Skeletal muscle tissue (tissue), 4 donors: ENCODE measurements around the gene MAP3K2. TPM values are rescaled to one million over a fixed set of nuclear protein-coding genes. Genes with fewer than 3 reads are reported as not detected.
A peak's percentile ranks its signal among the peaks of the same experiment; 100 is the strongest.

Experiments used
- H3K27ac ChIP-seq: one replicate; pipeline ENCODE4 v1.7.0; 2013; ENCODE audit warnings: mild to moderate bottlenecking, low read depth, low read length, inconsistent platforms
- H3K27me3 ChIP-seq, 3 donors: one replicate each; pipeline ENCODE4 v1.7.0; 2013; ENCODE audit warnings: low read length in 3 of 3; ENCODE audit not compliant: control insufficient read depth in 3 of 3, insufficient read depth in 3 of 3
- H3K36me3 ChIP-seq, 3 donors: one replicate each; pipeline ENCODE4 v1.7.0; 2013; ENCODE audit warnings: low read length in 3 of 3; ENCODE audit not compliant: control insufficient read depth in 3 of 3, insufficient read depth in 3 of 3
- H3K4me1 ChIP-seq, 3 donors: one replicate each; pipeline ENCODE4 v1.7.0; 2013; ENCODE audit warnings: low read length in 3 of 3, mild to moderate bottlenecking in 3 of 3; ENCODE audit not compliant: control insufficient read depth in 3 of 3, insufficient read depth in 3 of 3
- H3K4me3 ChIP-seq, 3 donors: one replicate each; pipeline ENCODE4 v1.7.0; 2013; ENCODE audit warnings: low read length in 3 of 3
- H3K9ac ChIP-seq, 3 donors: one replicate each; pipeline ENCODE4 v1.7.0; 2013; ENCODE audit warnings: low read length in 3 of 3, mild to moderate bottlenecking in 3 of 3, moderate library complexity in 2 of 3, low read depth in 1 of 3
- H3K9me3 ChIP-seq, 3 donors: one replicate each; pipeline ENCODE4 v1.7.0; 2013; ENCODE audit warnings: low read length in 3 of 3; ENCODE audit not compliant: control insufficient read depth in 3 of 3
- total RNA-seq: library from RNA; depleted of rRNA; stranded (reverse); fragments of >200 nt; gene quantifications from one replicate; pipeline ENCODE4 v1.2.3, GENCODE V29; 2014
- donor health status: Osteomylitis.

MAP3K2 gene
- total RNA-seq, 1 donor from 2014 or later = 21.9 TPM

GRCh38 chr2:127305990-127306585 lies 81.7 kb downstream of the MAP3K2 start:
- no peaks in the 10 kb centered on the region for H3K9me3 ChIP-seq
- H3K36me3 ChIP-seq = peaks cover 21 to 40% (median 35%) of the 10 kb centered on the region in 3 donors
- no peaks in the 10 kb centered on the region for H3K27me3 ChIP-seq
- H3K4me3 ChIP-seq = no peak overlapping the region
- no peak overlapping the region for H3K9ac ChIP-seq
- H3K4me1 ChIP-seq = no peaks in the 10 kb centered on the region
- H3K27ac ChIP-seq = no peak overlapping the region

- peaks cover 10 to 20% (median 20%) of the 10 kb centered on the region in 3 donors for H3K36me3 ChIP-seq
- H3K4me1 ChIP-seq = no peaks in the 10 kb centered on the region
- no peak overlapping the region for H3K4me3 ChIP-seq
- no peaks in the 10 kb centered on the region for H3K9me3 ChIP-seq
- no peak overlapping the region for H3K27ac ChIP-seq
- no peaks in the 10 kb centered on the region for H3K27me3 ChIP-seq
- H3K9ac ChIP-seq = no peak overlapping the region
These were observed 85.6 kb downstream of the MAP3K2 start for GRCh38 chr2:127302168-127302567.

- peak within 1 kb of the TSS; percentile 91 to 94 (median 94) for H3K9ac ChIP-seq
- peak within 1 kb of the TSS; percentile 95 to 96 (median 96) for H3K4me3 ChIP-seq
- H3K9me3 ChIP-seq = no peaks in the 10 kb centered on the region
- H3K27me3 ChIP-seq = no peaks in the 10 kb centered on the region
- peak within 1 kb of the TSS; percentile 69 for H3K27ac ChIP-seq
- peaks cover 9 to 22% (median 12%) of the 10 kb centered on the region in 3 donors for H3K4me1 ChIP-seq
- H3K36me3 ChIP-seq = peaks cover 33 to 34% (median 34%) of the 10 kb centered on the region in 3 donors
These were observed 93.8 kb downstream of the MAP3K2 start, which contains the start of gene ERCC3 for GRCh38 chr2:127293748-127294562. Gene ERCC3, minus strand, starts transcription at chr2:127294144. Its CDS starts 63 bp downstream, at chr2:127294081.

GRCh38 chr2:127293386-127293747 lies 94.4 kb downstream of the MAP3K2 start:
- no peaks in the 10 kb centered on the region for H3K9me3 ChIP-seq
- H3K27ac ChIP-seq = peak overlapping the region; percentile 69

GRCh38 chr2:127288274-127288673 lies 99.5 kb downstream of the MAP3K2 start:
- peaks cover 70 to 85% (median 83%) of the 10 kb centered on the region in 3 donors for H3K36me3 ChIP-seq
- H3K9me3 ChIP-seq = no peaks in the 10 kb centered on the region
- peaks cover 8 to 11% (median 8%) of the 10 kb centered on the region in 3 donors for H3K4me1 ChIP-seq

More at GRCh38 chr2:127293386-127293747, 94.4 kb downstream of the MAP3K2 start:
- peaks cover 39 to 40% (median 40%) of the 10 kb centered on the region in 3 donors for H3K36me3 ChIP-seq
- H3K27me3 ChIP-seq = no peaks in the 10 kb centered on the region
- H3K4me1 ChIP-seq = peaks cover 9 to 22% (median 12%) of the 10 kb centered on the region in 3 donors
- peak overlapping the region; percentile 95 to 96 (median 96) for H3K4me3 ChIP-seq
- H3K9ac ChIP-seq = peak overlapping the region; percentile 91 to 94 (median 94)

GRCh38 chr2:127283275-127283674 lies 104.5 kb downstream of the MAP3K2 start:
- no peak overlapping the region for H3K27ac ChIP-seq
- H3K9ac ChIP-seq = no peak overlapping the region
- peaks cover 56 to 82% (median 77%) of the 10 kb centered on the region in 3 donors for H3K36me3 ChIP-seq
- H3K4me3 ChIP-seq = no peak overlapping the region
- H3K9me3 ChIP-seq = no peaks in the 10 kb centered on the region
- no peaks in the 10 kb centered on the region for H3K27me3 ChIP-seq
- no peaks in the 10 kb centered on the region for H3K4me1 ChIP-seq

More at GRCh38 chr2:127288274-127288673, 99.5 kb downstream of the MAP3K2 start:
- no peak overlapping the region for H3K4me3 ChIP-seq
- H3K27me3 ChIP-seq = no peaks in the 10 kb centered on the region
- H3K9ac ChIP-seq = no peak overlapping the region
- H3K27ac ChIP-seq = no peak overlapping the region

GRCh38 chr2:127280693-127281092 lies 107.1 kb downstream of the MAP3K2 start:
- peaks cover 48 to 74% (median 71%) of the 10 kb centered on the region in 3 donors for H3K36me3 ChIP-seq
- H3K9ac ChIP-seq = no peak overlapping the region
- H3K4me1 ChIP-seq = no peaks in the 10 kb centered on the region
- no peaks in the 10 kb centered on the region for H3K27me3 ChIP-seq
- H3K4me3 ChIP-seq = no peak overlapping the region
- H3K27ac ChIP-seq = no peak overlapping the region
- H3K9me3 ChIP-seq = no peaks in the 10 kb centered on the region

GRCh38 chr2:127279781-127280180 lies 108.0 kb downstream of the MAP3K2 start:
- Histone ChIP-seq H3K4me1 (no peaks in the 10 kb centered on the region), H3K36me3 (peaks cover 52 to 72% (median 69%) of the 10 kb centered on the region in 3 donors), H3K9ac (no peak overlapping the region), H3K27me3 (no peaks in the 10 kb centered on the region), H3K9me3 (no peaks in the 10 kb centered on the region), H3K4me3 (no peak overlapping the region), H3K27ac (no peak overlapping the region)

- no peak overlapping the region for H3K9ac ChIP-seq
- H3K27ac ChIP-seq = peak overlapping the region; percentile 17
- H3K4me3 ChIP-seq = no peak overlapping the region
- H3K27me3 ChIP-seq = no peaks in the 10 kb centered on the region
- H3K9me3 ChIP-seq = no peaks in the 10 kb centered on the region
- no peaks in the 10 kb centered on the region for H3K4me1 ChIP-seq
- peaks cover 49 to 70% (median 61%) of the 10 kb centered on the region in 3 donors for H3K36me3 ChIP-seq
These were observed 108.8 kb downstream of the MAP3K2 start for GRCh38 chr2:127278959-127279358.

GRCh38 chr2:127277028-127277427 lies 110.7 kb downstream of the MAP3K2 start:
- no peak overlapping the region for H3K9ac ChIP-seq

More at GRCh38 chr2:127277028-127277427, 110.7 kb downstream of the MAP3K2 start:
- no peak overlapping the region for H3K4me3 ChIP-seq
- no peaks in the 10 kb centered on the region for H3K4me1 ChIP-seq
- peaks cover 49 to 63% (median 53%) of the 10 kb centered on the region in 3 donors for H3K36me3 ChIP-seq
- no peaks in the 10 kb centered on the region for H3K9me3 ChIP-seq
- no peak overlapping the region for H3K27ac ChIP-seq
- H3K27me3 ChIP-seq = no peaks in the 10 kb centered on the region
